Measurements from ENCODE around the gene AKAP8L.
A peak's percentile ranks its signal among the peaks of the same experiment; 100 is the strongest.

AKAP8L gene

GRCh38 chr19:15432018-15432494 lies 13.3 kb upstream of the AKAP8L start:
- Histone ChIP-seq H3K4me3 (ENCODE audit: low read depth, low read length) (peak overlapping the region; percentile 92), H3K36me3 (peaks cover 41% of the 10 kb centered on the region), H3K9me3 (no peaks in the 10 kb centered on the region), H3K4me1 (peaks cover 4% of the 10 kb centered on the region), H3K27me3 (no peaks in the 10 kb centered on the region)
- no peak for TF ChIP-seq CTCF (IDR thresholded peaks at IDR 0.05; ENCODE audit: low read depth, low read length)
- DNase-seq, result no peak

- Histone ChIP-seq H3K27me3 (no peaks in the 10 kb centered on the region), H3K36me3 (peaks cover 47% of the 10 kb centered on the region), H3K9me3 (no peaks in the 10 kb centered on the region), H3K4me3 (ENCODE audit: low read depth, low read length) (peak overlapping the region; percentile 92), H3K4me1 (peaks cover 4% of the 10 kb centered on the region)
- TF ChIP-seq CTCF (IDR thresholded peaks at IDR 0.05; ENCODE audit: low read depth, low read length), result no peak
- no peak for DNase-seq
Observed at GRCh38 chr19:15431396-15432017, 12.7 kb upstream of the AKAP8L start.

GRCh38 chr19:15430526-15431120 lies 11.8 kb upstream of the AKAP8L start:
- Histone ChIP-seq H3K4me1 (peaks cover 4% of the 10 kb centered on the region), H3K36me3 (peaks cover 54% of the 10 kb centered on the region), H3K27me3 (no peaks in the 10 kb centered on the region), H3K4me3 (ENCODE audit: low read depth, low read length) (peak overlapping the region; percentile 92; the same call in 1 of the 2 replicates), H3K9me3 (no peaks in the 10 kb centered on the region)
- DNase-seq, result no peak
- no peak for TF ChIP-seq CTCF (IDR thresholded peaks at IDR 0.05; ENCODE audit: low read depth, low read length)

- TF ChIP-seq CTCF (IDR thresholded peaks at IDR 0.05; ENCODE audit: low read depth, low read length), result no peak
- Histone ChIP-seq H3K27me3 (no peaks in the 10 kb centered on the region), H3K36me3 (peaks cover 60% of the 10 kb centered on the region), H3K9me3 (no peaks in the 10 kb centered on the region), H3K4me1 (peaks cover 4% of the 10 kb centered on the region), H3K4me3 (ENCODE audit: low read depth, low read length) (no peak overlapping the region)
- DNase-seq, result no peak
Observed at GRCh38 chr19:15429825-15430467, 11.2 kb upstream of the AKAP8L start.

- peaks cover 4% of the 10 kb centered on the region for H3K4me1 ChIP-seq
- no peak overlapping the region for H3K4me3 ChIP-seq (ENCODE audit: low read depth, low read length)
- DNase-seq, result no peak
- no peak for TF ChIP-seq CTCF (IDR thresholded peaks at IDR 0.05; ENCODE audit: low read depth, low read length)
- H3K9me3 ChIP-seq, result no peaks in the 10 kb centered on the region
- H3K27me3 ChIP-seq, result no peaks in the 10 kb centered on the region
- peaks cover 68% of the 10 kb centered on the region for H3K36me3 ChIP-seq
Observed at GRCh38 chr19:15428956-15429824, 10.4 kb upstream of the AKAP8L start.

Data from BE2C (cell line).